EH (cell line): ENCODE results near the gene DNAJB4.
A peak's percentile ranks its signal among the peaks of the same experiment; 100 is the strongest.

Experiments
- DNase-seq: peaks from one replicate; pipeline ENCODE4 v3.0.0-alpha.2; 2015; ENCODE audit warnings: low read depth

Gene DNAJB4

GRCh38 chr1:78038071-78038470 is 33.3 kb downstream of the DNAJB4 start:
- DNase-seq: peak; percentile 46

GRCh38 chr1:78038491-78038939 is 33.8 kb downstream of the DNAJB4 start:
- peak; percentile 57 for DNase-seq

- DNase-seq: no peak
Observed at GRCh38 chr1:78040484-78041089, 35.8 kb downstream of the DNAJB4 start.

- no peak for DNase-seq
Observed at GRCh38 chr1:78043436-78043835, 38.7 kb downstream of the DNAJB4 start.

GRCh38 chr1:78044796-78045562 is 40.2 kb downstream of the DNAJB4 start:
- DNase-seq: no peak

GRCh38 chr1:78045563-78045925 is 40.8 kb downstream of the DNAJB4 start:
- no peak for DNase-seq

- DNase-seq: peak; percentile 34
Observed at GRCh38 chr1:78045926-78046778, 41.4 kb downstream of the DNAJB4 start, which contains the start of gene GIPC2. TSS of gene GIPC2 (plus strand) at chr1:78045966. CDS start at chr1:78046095, 129 bp downstream.

GRCh38 chr1:78047106-78047505 is 42.4 kb downstream of the DNAJB4 start:
- no peak for DNase-seq

GRCh38 chr1:78047631-78048030 is 42.9 kb downstream of the DNAJB4 start:
- DNase-seq: no peak

- DNase-seq: no peak
Observed at GRCh38 chr1:78048446-78048845, 43.7 kb downstream of the DNAJB4 start.

- DNase-seq: no peak
Observed at GRCh38 chr1:78049396-78049795, 44.7 kb downstream of the DNAJB4 start.

GRCh38 chr1:78051005-78051404 is 46.3 kb downstream of the DNAJB4 start:
- no peak for DNase-seq

- DNase-seq: no peak
Observed at GRCh38 chr1:78052685-78053405, 48.1 kb downstream of the DNAJB4 start.

GRCh38 chr1:78053498-78053897 is 48.8 kb downstream of the DNAJB4 start:
- no peak for DNase-seq

GRCh38 chr1:78054559-78054958 is 49.8 kb downstream of the DNAJB4 start:
- peak; percentile 36 for DNase-seq

GRCh38 chr1:78054972-78055371 is 50.2 kb downstream of the DNAJB4 start:
- no peak for DNase-seq

GRCh38 chr1:78055565-78056132 is 50.9 kb downstream of the DNAJB4 start:
- no peak for DNase-seq

- no peak for DNase-seq
Observed at GRCh38 chr1:78058670-78059069, 53.9 kb downstream of the DNAJB4 start.

- peak; percentile 38 for DNase-seq
Observed at GRCh38 chr1:78060857-78061563, 56.3 kb downstream of the DNAJB4 start.

- peak; percentile 93 for DNase-seq
Observed at GRCh38 chr1:78061825-78062523, 57.2 kb downstream of the DNAJB4 start.
